ENCODE results near the gene CDCA4. TPM values are rescaled to one million over a fixed set of nuclear protein-coding genes. Genes with fewer than 3 reads are reported as not detected.

CDCA4 gene
- total RNA-seq, 2 experiments from 2014 or later = 17.7 to 18.8 TPM

DNA sequence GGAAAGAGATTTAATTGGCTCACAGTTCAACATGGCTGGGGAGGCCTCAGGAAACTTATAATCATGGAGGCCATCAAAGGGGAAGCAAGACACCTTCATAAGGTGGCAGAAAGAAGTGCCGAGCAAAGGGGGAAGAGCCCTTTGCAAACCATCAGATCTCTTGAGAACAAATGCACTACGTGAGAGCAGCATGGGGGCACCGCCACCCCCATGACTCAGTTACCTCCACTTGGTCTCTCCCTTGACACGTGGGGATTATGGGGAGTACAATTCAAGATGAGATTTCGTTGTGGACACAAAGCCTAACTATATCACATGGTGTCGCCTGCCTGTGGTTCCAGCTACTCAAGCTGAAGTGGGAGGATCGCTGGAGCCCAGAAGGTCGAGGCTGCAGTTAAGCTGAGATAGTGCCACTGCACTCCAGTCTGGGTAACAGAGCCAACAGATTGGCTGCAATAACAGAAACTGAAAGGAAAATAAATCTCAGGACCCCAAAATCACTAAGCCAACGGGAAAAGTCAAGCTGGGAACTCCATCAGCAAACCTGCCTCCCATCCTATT lies 10.0 kb upstream of the CDCA4 start:
- H3K36me3 ChIP-seq (ENCODE audit: insufficient read depth, low read length) = no peaks in the 10 kb centered on the region
- CTCF ChIA-PET = interaction anchor here (1.2 kb wide), 2 partner anchors 10 to 14 kb away, joined by 3 to 5 read pairs; partner anchors contain the start of gene CDCA4
- no peak overlapping the region for H3K4me3 Mint-ChIP-seq
- no peaks in the 10 kb centered on the region for H3K9me3 ChIP-seq (ENCODE audit: control insufficient read depth in 1 of 2, insufficient read depth in 1 of 2, low read length in 2 of 2)
- intact Hi-C loops (cut with DNase I, micrococcal nuclease) = no loop called here
- no peak for TF ChIP-seq CTCF (IDR thresholded peaks at IDR 0.05)
- peaks cover 18% of the 10 kb centered on the region for H3K4me1 Mint-ChIP-seq (ENCODE audit: low read depth)
- POLR2A ChIA-PET = interaction anchor here (0.8 kb wide), 1 partner anchor 10 kb away, joined by 5 read pairs; the partner anchor contains the start of gene CDCA4
- ATAC-seq (ENCODE audit: poor library complexity) = no peak
- no peak overlapping the region for H3K27ac Mint-ChIP-seq
- H3K9me3 Mint-ChIP-seq = no peaks in the 10 kb centered on the region
- peaks cover 5% of the 10 kb centered on the region for H3K36me3 Mint-ChIP-seq (ENCODE audit: low read depth)
- no peak overlapping the region for H3K27ac ChIP-seq (ENCODE audit: low read depth in 1 of 2, low read length in 2 of 2)
- no peaks in the 10 kb centered on the region for H3K27me3 Mint-ChIP-seq
- DNase-seq = no peak
- H3K27me3 ChIP-seq (ENCODE audit: control insufficient read depth in 1 of 2, insufficient read depth in 2 of 2, low read length in 2 of 2) = no peaks in the 10 kb centered on the region
- no peak overlapping the region for H3K4me3 ChIP-seq (ENCODE audit: low read length)
- peaks cover 26% of the 10 kb centered on the region for H3K4me1 ChIP-seq (ENCODE audit: insufficient read depth, low read length)

GRCh38 chr14:105030194-105030593 lies 9.3 kb upstream of the CDCA4 start:
- Histone ChIP-seq H3K4me1 (ENCODE audit: insufficient read depth, low read length) (peaks cover 29% of the 10 kb centered on the region), H3K36me3 (ENCODE audit: insufficient read depth, low read length) (no peaks in the 10 kb centered on the region), H3K4me3 (ENCODE audit: low read length) (no peak overlapping the region), H3K27ac (ENCODE audit: low read depth in 1 of 2, low read length in 2 of 2) (no peak overlapping the region), H3K9me3 (ENCODE audit: control insufficient read depth in 1 of 2, insufficient read depth in 1 of 2, low read length in 2 of 2) (no peaks in the 10 kb centered on the region), H3K27me3 (ENCODE audit: control insufficient read depth in 1 of 2, insufficient read depth in 2 of 2, low read length in 2 of 2) (no peaks in the 10 kb centered on the region)
- POLR2A ChIA-PET = no interaction called here
- CTCF ChIA-PET = no interaction called here
- H3K4me3 Mint-ChIP-seq = no peak overlapping the region
- no peaks in the 10 kb centered on the region for H3K9me3 Mint-ChIP-seq
- TF ChIP-seq CTCF (IDR thresholded peaks at IDR 0.05) = no peak
- intact Hi-C loops (cut with DNase I, micrococcal nuclease) = no loop called here
- no peak for ATAC-seq (ENCODE audit: poor library complexity)
- no peak overlapping the region for H3K27ac Mint-ChIP-seq
- DNase-seq = no peak
- H3K36me3 Mint-ChIP-seq (ENCODE audit: low read depth) = peaks cover 5% of the 10 kb centered on the region
- peaks cover 22% of the 10 kb centered on the region for H3K4me1 Mint-ChIP-seq (ENCODE audit: low read depth)
- H3K27me3 Mint-ChIP-seq = no peaks in the 10 kb centered on the region

- no peak for DNase-seq
- peaks cover 26% of the 10 kb centered on the region for H3K4me1 Mint-ChIP-seq (ENCODE audit: low read depth)
- H3K27me3 ChIP-seq (ENCODE audit: control insufficient read depth in 1 of 2, insufficient read depth in 2 of 2, low read length in 2 of 2) = no peaks in the 10 kb centered on the region
- no peaks in the 10 kb centered on the region for H3K36me3 ChIP-seq (ENCODE audit: insufficient read depth, low read length)
- ChIA-PET POLR2A (no interaction called here), CTCF (interaction anchor here (1.9 kb wide), 1 partner anchor 16 kb away, joined by 9 read pairs; no protein-coding TSS in a partner anchor)
- no peak overlapping the region for H3K27ac Mint-ChIP-seq
- H3K4me3 ChIP-seq (ENCODE audit: low read length) = no peak overlapping the region
- H3K4me1 ChIP-seq (ENCODE audit: insufficient read depth, low read length) = peaks cover 37% of the 10 kb centered on the region
- no peaks in the 10 kb centered on the region for H3K27me3 Mint-ChIP-seq
- no peak for TF ChIP-seq CTCF (IDR thresholded peaks at IDR 0.05)
- no peaks in the 10 kb centered on the region for H3K9me3 Mint-ChIP-seq
- peaks cover 5% of the 10 kb centered on the region for H3K36me3 Mint-ChIP-seq (ENCODE audit: low read depth)
- H3K4me3 Mint-ChIP-seq = no peak overlapping the region
- no peaks in the 10 kb centered on the region for H3K9me3 ChIP-seq (ENCODE audit: control insufficient read depth in 1 of 2, insufficient read depth in 1 of 2, low read length in 2 of 2)
- no peak for ATAC-seq (ENCODE audit: poor library complexity)
- intact Hi-C loops (cut with DNase I, micrococcal nuclease) = no loop called here
- H3K27ac ChIP-seq (ENCODE audit: low read depth in 1 of 2, low read length in 2 of 2) = no peak overlapping the region
Observed at GRCh38 chr14:105029402-105029801, 8.5 kb upstream of the CDCA4 start.
